K562 (cell line): ENCODE data around the gene TEX14. TPM values are rescaled to one million over a fixed set of nuclear protein-coding genes. Genes with fewer than 3 reads are reported as not detected.

Experiments
- AFF1 ChIP-seq, 2 experiments: fragments of 450-650 bp; IDR thresholded peaks; 2 replicates each; pipeline ENCODE4 v1.6.1; 2018; ENCODE audit warnings: mild to moderate bottlenecking in 2 of 2, low read depth in 1 of 2; ENCODE audit not compliant: partially characterized antibody in 2 of 2
- BHLHE40 ChIP-seq: IDR thresholded peaks from 2 replicates; pipeline ENCODE4 v1.6.1; 2011; ENCODE audit warnings: low read length, improper control_type of control experiment
- GATAD2B ChIP-seq: fragments of 450-650 bp; IDR thresholded peaks from 2 replicates; pipeline ENCODE4 v1.6.1; 2017; ENCODE audit warnings: mild to moderate bottlenecking, borderline replicate concordance
- NFATC3 ChIP-seq: fragments of 450-650 bp; IDR thresholded peaks from 2 replicates; pipeline ENCODE4 v1.6.1; 2017; ENCODE audit warnings: mild to moderate bottlenecking
- NR3C1 ChIP-seq: sonication (generic); formaldehyde crosslinking; IDR thresholded peaks from 2 replicates; pipeline ENCODE4 v1.8.1; 2022; ENCODE audit warnings: missing genetic modification reagents
- PPARD ChIP-seq: fragments of 250-450 bp; sonication (Bioruptor Pico); IDR thresholded peaks from 2 replicates; pipeline ENCODE4 v1.8.0; 2022; ENCODE audit warnings: inconsistent platforms, mild to moderate bottlenecking, moderate library complexity
- ZBTB34 ChIP-seq: fragments of 250-450 bp; sonication (Bioruptor Pico); IDR thresholded peaks from 2 replicates; pipeline ENCODE4 v1.8.0; 2021; ENCODE audit warnings: mild to moderate bottlenecking, moderate library complexity
- ZBTB40 ChIP-seq, 2 experiments: fragments of 450-650 bp in 1 of 2; sonication (generic) in 1 of 2; formaldehyde crosslinking in 1 of 2; IDR thresholded peaks; 2 replicates each; pipeline versions ENCODE4 v1.7.1 to v1.9.0; 2016 to 2022; ENCODE audit warnings: inconsistent platforms in 1 of 2, mild to moderate bottlenecking in 1 of 2, missing genetic modification reagents in 1 of 2
- polyA plus RNA-seq, 8 experiments: library from polyadenylated mRNA; depleted of rRNA in 4 of 8; stranded (reverse) in 5 of 8; unstranded in 3 of 8; fragments of >200 nt; fragmentation: Nextera tagmentation in 2 of 8; fragmentation: Illumina TruSeq in 1 of 8; extraction: Ambion mirVana in 2 of 8; extraction: Trizol in 1 of 8; gene quantifications; 2 replicates each; pipeline versions ENCODE4 v1.2.1 to v1.2.3, GENCODE V29; 2011 to 2014; ENCODE audit warnings: inconsistent platforms in 1 of 8, missing spikeins in 1 of 8
- total RNA-seq, 7 experiments: library from RNA; depleted of rRNA in 6 of 7; stranded (reverse); fragments of >200 nt in 6 of 7; fragmentation: Illumina TruSeq in 2 of 7; extraction: Trizol in 2 of 7; gene quantifications; 2 replicates each; pipeline versions ENCODE4 v1.2.1 to v1.2.3, GENCODE V29; 2011 to 2021; ENCODE audit warnings: low replicate concordance in 1 of 7

Gene TEX14
- total and polyA plus RNA-seq, 9 of the 15 experiments (the other 6 are each of a cell fraction or from before 2014, with no cell fraction given) = 0.05 to 0.12 (median 0.09) TPM; not detected in 1

- TF ChIP-seq ZBTB40 (IDR thresholded peaks at IDR 0.05) = peak; percentile 73
- TF ChIP-seq ZBTB40 (CRISPR knock-in tag; IDR thresholded peaks at IDR 0.05) = no peak
- 0 out of 2 replicates have a peak, but pooled peaks have one; percentile 25 for TF ChIP-seq NFATC3
- peak; percentile 70 for TF ChIP-seq GATAD2B
- TF ChIP-seq BHLHE40 = peak; percentile 81
- TF ChIP-seq AFF1 (IDR thresholded peaks at IDR 0.05; ENCODE audit: low read depth in 1 of 2, partially characterized antibody in 2 of 2) = peak in 1 of 2 experiments; percentile 42
- no peak for TF ChIP-seq ZBTB34
- TF ChIP-seq PPARD (CRISPR knock-in tag) = no peak
- TF ChIP-seq NR3C1 = peak; percentile 60; the same call in 1 of the 2 replicates
These were observed 602 bp upstream of the TEX14 start, which contains the start of gene RAD51C (continued) for GRCh38 chr17:58692239-58693055.
